AML-193 (cell line): Measurements from ENCODE around the gene ZNF276.
"Not testable (repeated sequence)": the region's sequence is repeated elsewhere in the genome, so short reads cannot be mapped to it uniquely, and the experiment has no call there.

Experiments used
- DNase-seq, 2 experiments: peaks; one replicate each; lab custom pipeline; 2025; lab: John Stamatoyannopoulos, UW

The ZNF276 gene

DNA sequence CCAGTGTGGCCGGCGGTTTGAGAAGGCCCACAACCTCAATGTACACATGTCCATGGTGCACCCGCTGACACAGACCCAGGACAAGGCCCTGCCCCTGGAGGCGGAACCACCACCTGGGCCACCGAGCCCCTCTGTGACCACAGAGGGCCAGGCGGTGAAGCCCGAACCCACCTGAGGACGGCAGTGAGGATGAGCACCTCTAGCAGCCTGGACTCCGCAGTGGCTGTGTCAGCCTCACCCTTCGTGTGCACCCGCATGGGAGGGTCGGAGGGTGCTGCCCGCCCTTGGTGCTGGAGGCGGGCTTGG, 16.7 kb downstream of the ZNF276 start:
- DNase-seq: no peak

GRCh38 chr16:89738538-89739317, 17.4 kb downstream of the ZNF276 start:
- no peak for DNase-seq

- DNase-seq: no peak
Measured at GRCh38 chr16:89739383-89739782, 18.0 kb downstream of the ZNF276 start.

DNA sequence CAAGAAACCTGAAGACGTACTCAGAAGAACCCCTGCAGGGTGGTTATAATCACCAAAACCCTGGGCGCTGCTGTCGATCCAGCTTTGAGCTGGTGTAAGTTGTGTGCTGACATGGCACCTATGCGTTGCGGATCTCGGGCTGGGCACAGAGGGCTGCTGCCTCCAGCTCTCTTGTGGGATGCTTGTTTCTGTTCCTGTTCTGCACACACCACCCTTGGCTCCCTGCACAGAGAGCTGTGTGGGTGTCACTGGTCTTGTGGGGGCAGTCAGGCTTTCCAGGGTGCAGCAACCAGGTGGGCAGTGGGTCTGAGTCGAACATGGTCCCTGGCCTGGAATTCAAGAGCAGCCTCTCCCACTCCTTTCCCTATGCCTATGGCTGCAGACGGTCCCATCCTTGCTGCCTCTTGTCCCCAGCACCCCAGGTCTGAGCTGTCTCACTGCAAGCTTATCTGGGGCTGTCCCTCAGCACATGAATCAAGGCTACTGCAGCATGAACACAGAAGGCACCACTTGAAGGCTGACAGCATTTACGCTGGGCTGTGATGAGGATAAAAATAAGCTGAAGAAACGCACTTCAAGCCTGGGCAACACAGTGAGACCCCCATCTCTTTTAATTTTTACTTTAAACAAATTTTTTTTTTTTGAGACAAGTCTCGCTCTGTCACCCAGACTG, 20.1 kb downstream of the ZNF276 start:
- DNase-seq: no peak

DNA sequence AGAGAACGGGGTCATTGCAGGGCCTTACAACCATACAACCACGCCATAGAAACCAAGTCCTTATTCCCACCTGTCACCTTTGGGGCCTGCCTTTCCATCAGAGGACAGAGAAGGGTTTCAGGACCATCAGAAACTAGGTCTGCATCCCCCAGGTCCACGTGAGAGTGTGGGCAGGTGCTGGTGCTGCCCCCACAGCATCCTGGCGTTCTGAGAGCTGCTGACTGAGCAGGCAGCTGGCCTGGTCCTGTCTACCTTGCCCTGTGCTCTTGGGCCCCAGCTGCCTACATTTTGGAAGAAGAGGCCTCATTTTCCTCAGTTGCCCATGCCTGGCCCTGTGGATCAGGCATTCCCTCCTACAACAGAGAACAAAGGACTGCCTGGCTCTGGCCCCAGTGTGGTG, 21.6 kb downstream of the ZNF276 start:
- DNase-seq: no peak

DNA sequence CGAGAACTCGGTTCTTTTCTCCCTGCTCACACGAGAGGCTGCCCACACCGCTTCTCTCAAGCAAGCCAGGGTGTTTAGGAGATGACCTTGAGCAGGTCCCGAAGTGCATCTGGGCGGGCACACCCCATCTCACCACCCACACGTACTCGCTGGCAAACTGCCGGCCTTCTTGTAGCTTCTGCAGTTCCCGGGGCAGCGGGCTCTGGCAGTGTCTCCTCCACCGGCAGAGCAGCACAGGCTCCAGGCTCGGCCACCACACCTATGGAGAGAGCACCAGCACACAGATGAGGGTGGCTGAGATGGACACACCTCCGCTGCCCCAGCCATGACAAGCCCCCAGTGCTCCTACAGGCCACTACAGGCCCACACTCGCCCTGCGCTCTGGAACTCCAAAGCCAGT, 23.5 kb downstream of the ZNF276 start:
- DNase-seq: no peak

- no peak for DNase-seq
Measured at GRCh38 chr16:89746043-89746442, 24.7 kb downstream of the ZNF276 start.

GRCh38 chr16:89748076-89748475, 26.7 kb downstream of the ZNF276 start:
- DNase-seq: no peak

- no peak for DNase-seq
Measured at GRCh38 chr16:89748921-89749320, 27.6 kb downstream of the ZNF276 start.

GRCh38 chr16:89749637-89750036, 28.3 kb downstream of the ZNF276 start:
- no peak for DNase-seq

DNA sequence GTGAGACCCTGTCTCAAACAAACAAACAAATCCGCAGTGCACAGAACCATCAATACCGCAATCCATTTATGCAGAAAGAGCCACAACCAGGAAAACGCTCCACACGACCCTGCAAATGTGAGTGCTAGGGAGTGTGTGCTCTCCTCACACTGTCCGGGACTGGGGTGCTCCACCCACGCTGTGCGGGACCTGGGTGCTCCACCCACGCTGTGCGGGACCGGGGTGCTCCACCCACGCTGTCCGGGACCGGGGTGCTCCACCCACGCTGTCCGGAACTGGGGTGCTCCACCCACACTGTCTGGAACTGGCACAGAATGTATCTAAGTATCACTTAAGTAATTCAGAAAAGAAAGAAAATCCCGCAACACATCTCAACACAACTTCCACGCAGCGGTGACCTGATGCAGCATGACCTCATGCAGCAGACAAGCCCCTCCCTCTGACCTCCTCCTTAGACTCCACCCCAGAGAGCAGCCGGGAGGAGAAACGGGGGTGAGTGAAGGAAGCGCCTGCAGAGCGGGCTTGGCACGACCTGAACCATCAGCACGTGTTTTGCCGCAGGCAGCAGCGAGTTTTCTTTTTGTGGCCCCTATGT, 38.5 kb downstream of the ZNF276 start:
- DNase-seq: no peak

DNA sequence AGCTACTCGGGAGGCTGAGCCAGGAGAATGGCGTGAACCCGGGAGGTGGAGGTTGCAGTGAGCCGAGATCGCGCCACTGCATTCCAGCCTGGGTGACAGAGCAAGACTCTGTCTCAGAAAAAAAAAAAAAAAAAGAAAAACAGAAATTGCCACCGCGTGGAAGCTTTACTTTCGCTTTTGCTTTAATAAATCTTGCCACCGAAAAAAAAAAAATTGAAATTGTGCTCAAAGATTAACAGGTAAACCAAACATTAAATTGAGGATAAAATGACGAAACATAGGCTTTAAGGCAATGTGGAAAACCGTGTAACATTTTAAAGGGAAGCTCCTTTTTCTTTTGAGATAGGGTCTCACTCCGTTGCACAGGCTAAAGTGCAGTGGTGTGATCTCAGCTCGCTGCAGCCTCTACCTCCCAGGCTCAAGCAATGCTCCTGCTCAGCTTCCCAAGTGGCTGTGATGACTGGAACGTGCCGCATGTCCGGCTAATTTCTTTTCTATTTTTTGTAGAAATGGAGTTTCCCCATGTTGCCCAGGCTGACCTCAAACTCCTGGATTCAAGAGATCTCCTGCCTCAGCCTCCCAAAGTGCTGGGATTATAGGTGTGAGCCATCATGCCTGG, 40.1 kb downstream of the ZNF276 start:
- DNase-seq: no peak

DNA sequence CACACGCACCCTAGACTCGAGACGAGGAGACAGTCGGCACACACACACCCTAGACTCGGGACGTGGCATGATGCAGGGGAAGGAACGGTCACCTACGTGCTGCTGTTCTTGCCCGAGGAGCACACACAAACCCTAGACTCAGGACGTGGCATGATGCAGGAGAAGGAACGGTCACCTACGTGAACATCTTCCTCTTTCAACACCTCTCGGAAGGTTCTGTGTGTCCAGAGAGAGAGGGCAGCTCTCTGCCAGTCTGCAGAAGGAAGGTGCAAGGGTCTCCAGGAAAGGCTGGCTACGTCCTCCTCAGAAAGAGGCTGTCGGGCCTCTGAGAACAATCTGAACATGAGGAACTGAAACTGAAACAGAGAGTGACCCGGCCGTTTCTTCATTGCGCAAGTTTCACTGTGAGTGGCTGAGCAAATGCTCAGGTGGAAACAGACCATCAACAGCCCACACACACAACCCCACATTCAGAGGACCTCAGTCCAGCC, 43.4 kb downstream of the ZNF276 start:
- DNase-seq: peak; percentile 17 to 46

- DNase-seq: no peak
Measured at GRCh38 chr16:89765292-89765830, 44.0 kb downstream of the ZNF276 start.

DNA sequence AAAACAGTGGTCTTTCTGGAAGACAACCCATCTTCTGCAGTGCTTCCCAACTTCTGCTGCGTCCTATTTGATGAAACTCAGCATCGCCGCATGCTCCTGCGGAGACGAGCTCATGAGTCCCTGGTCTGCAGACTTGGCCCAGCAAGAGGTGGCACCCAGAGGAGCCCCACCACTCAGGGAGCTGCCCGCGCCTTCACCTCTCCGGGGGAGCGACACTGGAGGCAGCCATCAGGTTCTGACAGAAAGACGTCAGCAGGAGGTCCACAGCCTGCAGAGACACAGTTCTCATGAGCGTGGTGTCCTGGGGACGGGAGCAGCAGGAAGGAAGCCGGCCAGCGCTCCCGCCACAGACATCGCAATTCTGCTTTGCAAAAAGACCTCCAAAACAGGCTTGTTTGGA, 49.0 kb downstream of the ZNF276 start:
- no peak for DNase-seq

DNA sequence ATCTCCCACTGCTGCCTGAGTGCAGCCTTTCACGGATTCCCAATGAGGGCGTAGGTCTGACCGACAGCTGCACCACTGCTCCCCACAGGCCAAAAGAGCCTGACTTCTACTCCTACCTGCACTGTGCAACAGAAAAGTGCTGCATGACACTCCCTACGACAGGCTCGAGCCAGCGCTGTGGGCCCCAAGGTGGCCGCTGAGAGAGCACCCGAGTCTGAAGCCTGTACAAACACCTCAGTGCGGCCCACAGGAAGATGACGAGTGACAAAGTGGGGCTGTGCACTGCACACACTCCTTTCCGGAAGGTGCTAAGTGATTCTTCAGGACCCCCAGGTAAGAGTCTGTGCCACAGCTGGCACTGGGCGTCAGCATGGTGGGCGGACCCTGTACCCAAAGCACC, 53.9 kb downstream of the ZNF276 start:
- DNase-seq: no peak

DNA sequence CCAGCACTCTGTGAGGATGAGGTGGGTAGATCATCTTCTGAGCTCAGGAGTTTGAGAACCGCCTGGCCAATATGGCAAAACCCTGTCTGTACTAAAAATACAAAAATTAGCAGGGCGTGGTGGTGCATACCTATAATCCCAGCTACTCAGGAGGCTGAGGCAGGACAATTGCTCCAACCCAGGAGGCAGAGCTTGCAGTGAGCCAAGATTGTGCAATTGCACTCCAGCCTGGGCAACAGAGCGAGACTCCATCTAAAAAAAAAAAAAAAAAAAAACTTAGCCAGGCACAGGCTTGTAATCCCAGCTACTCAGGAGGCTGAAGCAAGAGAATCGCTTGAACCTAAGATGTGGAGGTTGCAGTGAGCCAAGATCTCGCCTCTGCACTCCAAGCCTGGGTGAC, 56.9 kb downstream of the ZNF276 start:
- not testable (repeated sequence) for DNase-seq

DNA sequence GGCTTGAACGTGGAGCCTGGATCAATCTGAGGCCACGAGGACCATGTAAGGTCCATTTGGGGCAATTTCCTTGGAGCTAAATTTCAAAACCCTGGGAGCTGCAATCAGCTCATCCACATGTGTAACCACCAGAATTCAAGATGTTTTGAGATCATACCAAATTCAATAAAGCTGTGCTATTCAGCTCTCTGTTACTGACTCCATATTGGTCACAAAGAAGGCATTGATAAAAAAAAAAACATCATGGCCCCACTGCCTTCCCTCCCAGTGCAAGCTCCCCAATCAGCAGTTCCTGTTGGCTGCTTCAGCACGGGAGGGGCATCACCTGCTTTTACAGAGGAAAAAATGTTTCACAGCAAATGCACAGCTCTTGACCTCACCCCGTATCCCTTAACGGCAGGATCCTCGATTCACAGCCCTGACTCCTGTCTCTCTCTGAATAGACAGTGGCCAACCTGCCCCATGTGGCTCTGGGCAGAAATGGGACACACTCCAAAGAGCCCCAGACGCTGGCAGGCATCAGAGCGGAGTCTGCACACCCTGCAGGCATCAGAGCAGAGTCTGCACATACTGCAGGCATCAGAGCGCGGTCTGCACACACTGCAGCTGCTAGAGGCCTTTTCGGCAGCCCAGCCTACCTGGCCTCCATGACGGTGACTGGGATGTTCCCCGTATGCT, 58.0 kb downstream of the ZNF276 start:
- DNase-seq: no peak

DNA sequence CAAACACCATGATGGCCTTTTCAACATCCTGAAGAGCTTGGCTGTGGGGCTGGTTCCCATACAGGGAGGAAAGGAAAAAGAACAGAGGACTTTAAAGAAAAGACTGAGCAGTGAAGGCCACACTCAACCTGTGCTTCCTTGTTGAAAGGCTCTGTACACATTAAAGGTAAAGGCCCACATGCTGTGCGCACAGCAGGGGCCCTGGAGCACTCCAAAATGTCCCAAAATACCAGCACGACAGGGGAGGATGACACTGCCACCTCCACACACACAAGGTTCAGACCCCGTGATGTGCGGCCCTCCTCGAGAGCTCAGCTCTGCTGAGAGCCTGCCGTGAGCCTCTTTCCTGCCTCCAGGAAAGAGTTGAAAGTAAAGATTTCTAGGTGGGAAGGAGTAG, 58.6 kb downstream of the ZNF276 start:
- no peak for DNase-seq

GRCh38 chr16:89782489-89782888, 61.2 kb downstream of the ZNF276 start:
- DNase-seq: no peak

GRCh38 chr16:89783952-89784351, 62.6 kb downstream of the ZNF276 start:
- DNase-seq: not testable (repeated sequence)

DNA sequence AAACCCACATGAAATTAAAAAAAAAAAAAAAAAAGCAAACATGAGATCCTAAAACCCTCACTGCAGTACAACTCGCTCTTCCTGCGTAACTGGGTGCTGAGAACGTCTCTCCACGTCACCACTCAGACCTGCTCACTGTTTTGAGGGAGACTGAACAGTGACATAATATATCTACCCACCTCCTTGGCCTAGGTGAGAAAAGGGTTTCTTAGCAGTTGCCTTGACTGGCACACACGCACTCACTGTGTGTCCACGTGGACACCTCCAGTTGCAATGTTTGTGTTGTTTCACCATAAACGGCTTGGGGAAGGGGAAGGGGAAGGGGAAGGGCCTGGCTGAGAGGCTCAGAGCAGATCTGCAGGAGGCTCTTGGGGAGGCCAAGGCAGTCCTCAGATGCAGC, 63.1 kb downstream of the ZNF276 start:
- no peak for DNase-seq
